IPS-20b (cell line): ENCODE measurements around the gene HMGN1.

Source experiments
- H3K27ac ChIP-seq: one replicate; pipeline ENCODE4 v1.5.1; 2013; ENCODE audit warnings: low read length
- H3K27me3 ChIP-seq: 2 replicates; pipeline ENCODE4 v1.6.1; 2013; ENCODE audit warnings: mild to moderate bottlenecking, low read length, inconsistent platforms; ENCODE audit not compliant: insufficient read depth
- H3K36me3 ChIP-seq: 2 replicates; pipeline ENCODE4 v1.6.1; 2013; ENCODE audit warnings: low read depth, mild to moderate bottlenecking, inconsistent platforms, low read length, moderate library complexity; ENCODE audit not compliant: insufficient read depth
- H3K4me1 ChIP-seq: 2 replicates; pipeline ENCODE4 v1.6.1; 2013; ENCODE audit warnings: mild to moderate bottlenecking, control low read depth, inconsistent platforms, low read length, moderate library complexity; ENCODE audit not compliant: insufficient read depth
- H3K4me3 ChIP-seq: 2 replicates; pipeline ENCODE4 v1.5.1; 2013; ENCODE audit warnings: mild to moderate bottlenecking, low read length, inconsistent platforms
- H3K9ac ChIP-seq: 2 replicates; pipeline ENCODE4 v1.6.1; 2013; ENCODE audit warnings: low read depth, mild to moderate bottlenecking, inconsistent platforms, low read length, moderate library complexity
- H3K9me3 ChIP-seq: 2 replicates; pipeline ENCODE4 v1.6.1; 2013; ENCODE audit warnings: mild to moderate bottlenecking, low read depth, low read length, inconsistent platforms; ENCODE audit not compliant: insufficient read depth

The HMGN1 gene

GRCh38 chr21:39348355-39349210 is at the start of gene HMGN1:
Gene HMGN1 (minus strand): TSS chr21:39349088. CDS start chr21:39348917, 171 bp downstream.
- H3K36me3 ChIP-seq = peaks cover 44% of the 10 kb centered on the region

GRCh38 chr21:39397646-39398385 is 48.9 kb upstream of the HMGN1 start:
- no peak overlapping the region for H3K9ac ChIP-seq
- H3K27ac ChIP-seq = no peak overlapping the region

More at GRCh38 chr21:39348355-39349210, at the start of gene HMGN1:
- no peaks in the 10 kb centered on the region for H3K9me3 ChIP-seq
- H3K9ac ChIP-seq = peak within 1 kb of the TSS; percentile 96
- peaks cover 26% of the 10 kb centered on the region for H3K4me1 ChIP-seq
- no peaks in the 10 kb centered on the region for H3K27me3 ChIP-seq
- H3K27ac ChIP-seq = peak within 1 kb of the TSS; percentile 93
- peak within 1 kb of the TSS; percentile 92 for H3K4me3 ChIP-seq

GRCh38 chr21:39392981-39393380 is 44.1 kb upstream of the HMGN1 start:
- no peak overlapping the region for H3K9ac ChIP-seq
- peaks cover 3% of the 10 kb centered on the region; the same call in 1 of the 2 replicates for H3K4me1 ChIP-seq
- H3K27me3 ChIP-seq = no peaks in the 10 kb centered on the region
- H3K36me3 ChIP-seq = peaks cover 46% of the 10 kb centered on the region
- no peak overlapping the region for H3K27ac ChIP-seq
- no peak overlapping the region for H3K4me3 ChIP-seq
- no peaks in the 10 kb centered on the region for H3K9me3 ChIP-seq

More at GRCh38 chr21:39397646-39398385, 48.9 kb upstream of the HMGN1 start:
- peaks cover 31% of the 10 kb centered on the region for H3K36me3 ChIP-seq
- no peaks in the 10 kb centered on the region for H3K4me1 ChIP-seq
- H3K4me3 ChIP-seq = no peak overlapping the region
- H3K27me3 ChIP-seq = no peaks in the 10 kb centered on the region
- no peaks in the 10 kb centered on the region for H3K9me3 ChIP-seq

GRCh38 chr21:39390212-39390765 is 41.4 kb upstream of the HMGN1 start:
- Histone ChIP-seq H3K9me3 (no peaks in the 10 kb centered on the region), H3K9ac (no peak overlapping the region), H3K36me3 (peaks cover 35% of the 10 kb centered on the region), H3K27me3 (no peaks in the 10 kb centered on the region), H3K4me1 (peaks cover 3% of the 10 kb centered on the region; the same call in 1 of the 2 replicates), H3K27ac (no peak overlapping the region), H3K4me3 (no peak overlapping the region)

- H3K27me3 ChIP-seq = no peaks in the 10 kb centered on the region
- no peaks in the 10 kb centered on the region for H3K9me3 ChIP-seq
- H3K4me1 ChIP-seq = peaks cover 3% of the 10 kb centered on the region; the same call in 1 of the 2 replicates
- no peak overlapping the region for H3K9ac ChIP-seq
- H3K4me3 ChIP-seq = no peak overlapping the region
- no peak overlapping the region for H3K27ac ChIP-seq
- peaks cover 24% of the 10 kb centered on the region for H3K36me3 ChIP-seq
These were observed 39.9 kb upstream of the HMGN1 start for GRCh38 chr21:39388811-39389155.

GRCh38 chr21:39388038-39388810 is 39.3 kb upstream of the HMGN1 start:
- Histone ChIP-seq H3K27me3 (no peaks in the 10 kb centered on the region), H3K4me1 (peaks cover 3% of the 10 kb centered on the region; the same call in 1 of the 2 replicates), H3K36me3 (peaks cover 22% of the 10 kb centered on the region), H3K9ac (peak overlapping the region; percentile 54; the same call in 1 of the 2 replicates), H3K27ac (peak overlapping the region; percentile 43), H3K9me3 (no peaks in the 10 kb centered on the region), H3K4me3 (peak overlapping the region; percentile 61)

GRCh38 chr21:39387461-39388037 is 38.7 kb upstream of the HMGN1 start:
- Histone ChIP-seq H3K36me3 (peaks cover 15% of the 10 kb centered on the region), H3K4me3 (peak overlapping the region; percentile 61), H3K9me3 (no peaks in the 10 kb centered on the region), H3K4me1 (peaks cover 3% of the 10 kb centered on the region; the same call in 1 of the 2 replicates), H3K27me3 (no peaks in the 10 kb centered on the region), H3K27ac (no peak overlapping the region), H3K9ac (peak overlapping the region; percentile 54; the same call in 1 of the 2 replicates)

GRCh38 chr21:39386899-39387298 is 38.0 kb upstream of the HMGN1 start:
- H3K27ac ChIP-seq = no peak overlapping the region
- no peaks in the 10 kb centered on the region for H3K9me3 ChIP-seq
- H3K36me3 ChIP-seq = peaks cover 9% of the 10 kb centered on the region
- peak overlapping the region; percentile 19; the same call in 1 of the 2 replicates for H3K9ac ChIP-seq
- peak overlapping the region; percentile 56; the same call in 1 of the 2 replicates for H3K4me3 ChIP-seq
- no peaks in the 10 kb centered on the region for H3K27me3 ChIP-seq
- peaks cover 3% of the 10 kb centered on the region; the same call in 1 of the 2 replicates for H3K4me1 ChIP-seq

GRCh38 chr21:39386194-39386593 is 37.3 kb upstream of the HMGN1 start:
- Histone ChIP-seq H3K9ac (no peak overlapping the region), H3K4me1 (peaks cover 3% of the 10 kb centered on the region; the same call in 1 of the 2 replicates), H3K4me3 (no peak overlapping the region), H3K27ac (no peak overlapping the region), H3K36me3 (peaks cover 4% of the 10 kb centered on the region; the same call in 1 of the 2 replicates), H3K9me3 (no peaks in the 10 kb centered on the region), H3K27me3 (no peaks in the 10 kb centered on the region)

GRCh38 chr21:39385299-39386145 is 36.6 kb upstream of the HMGN1 start:
- H3K27ac ChIP-seq = no peak overlapping the region
- no peaks in the 10 kb centered on the region for H3K36me3 ChIP-seq
- no peaks in the 10 kb centered on the region for H3K9me3 ChIP-seq
- no peak overlapping the region for H3K4me3 ChIP-seq
- H3K4me1 ChIP-seq = peaks cover 3% of the 10 kb centered on the region; the same call in 1 of the 2 replicates
- no peaks in the 10 kb centered on the region for H3K27me3 ChIP-seq
- H3K9ac ChIP-seq = no peak overlapping the region
